CD1c-positive myeloid dendritic cell (primary cell): ENCODE data around the gene PRKCE.
"Not testable (repeated sequence)": the region's sequence is repeated elsewhere in the genome, so short reads cannot be mapped to it uniquely, and the experiment has no call there.

Source experiments
- DNase-seq: peaks from one replicate; pipeline ENCODE4 v3.0.0-alpha.2; 2016; ENCODE audit errors: extremely low spot score

PRKCE gene

DNA sequence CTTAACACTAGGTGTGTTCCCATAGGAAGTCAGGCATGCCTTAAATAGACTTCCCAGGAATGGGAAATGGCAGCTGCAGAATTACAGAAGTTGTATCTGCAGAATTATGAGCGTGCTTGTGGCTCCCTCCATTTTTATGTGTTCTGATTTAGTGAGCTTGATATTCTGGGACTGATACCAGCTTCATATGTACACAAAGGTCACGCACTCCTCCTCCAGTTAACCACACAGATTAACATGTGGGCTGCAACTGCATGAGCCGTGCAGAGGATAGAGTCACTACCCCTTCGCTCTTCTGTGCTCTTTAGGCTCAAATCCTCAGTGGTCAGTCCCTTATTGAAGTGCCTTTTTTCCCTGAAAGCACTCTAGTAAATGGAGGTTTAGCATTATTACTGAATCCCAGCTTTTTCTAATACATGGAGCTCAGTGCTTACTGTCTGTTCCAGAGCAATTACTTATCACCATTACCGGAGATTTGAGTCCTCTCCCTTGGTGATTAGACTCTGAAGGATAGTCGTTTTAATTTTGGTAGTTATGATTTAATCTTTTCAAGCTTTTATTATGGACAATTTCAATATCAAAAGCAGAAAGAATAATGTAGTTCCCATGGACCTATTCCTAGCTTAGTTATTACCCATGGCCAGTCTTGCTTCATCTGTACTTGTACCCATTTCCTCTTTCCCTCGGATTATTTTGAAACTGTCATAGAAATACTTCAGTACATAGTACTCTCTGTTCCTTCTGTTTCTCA lies 238.3 kb downstream of the PRKCE start:
- DNase-seq = peak; percentile 86

DNA sequence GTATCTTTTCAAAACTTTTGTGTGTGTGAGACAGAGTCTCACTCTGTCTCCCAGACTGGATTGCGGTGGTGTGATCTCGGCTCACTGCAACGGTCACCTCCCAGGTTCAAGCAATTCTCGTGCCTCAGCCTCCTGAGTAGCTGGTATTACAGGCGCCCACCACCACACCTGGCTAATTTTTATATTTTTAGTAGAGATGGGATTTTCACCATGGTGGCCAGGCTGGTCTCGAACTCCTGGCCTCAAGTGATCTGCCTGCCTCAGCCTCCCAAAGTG lies 238.8 kb downstream of the PRKCE start:
- DNase-seq = not testable (repeated sequence)

DNA sequence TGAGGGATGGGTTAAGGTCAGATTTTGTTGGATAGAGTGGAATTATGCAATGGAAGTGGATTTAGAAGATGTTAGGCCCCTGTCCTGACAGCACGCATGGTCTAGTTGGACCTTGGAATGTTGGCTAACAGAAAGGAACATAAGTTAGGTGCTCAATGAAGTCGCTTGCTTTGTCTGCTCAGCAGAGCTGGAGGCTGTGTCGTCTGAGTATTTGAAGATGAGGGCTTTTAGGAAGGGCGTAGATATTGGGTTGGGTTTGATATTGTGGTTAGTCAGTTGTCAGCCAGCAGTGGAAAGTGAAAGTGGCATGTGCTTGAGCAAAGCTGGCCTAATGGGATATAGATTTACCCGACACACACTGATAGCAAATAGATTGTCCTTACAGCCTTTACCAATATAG lies 239.3 kb downstream of the PRKCE start:
- peak; percentile 38 for DNase-seq

DNA sequence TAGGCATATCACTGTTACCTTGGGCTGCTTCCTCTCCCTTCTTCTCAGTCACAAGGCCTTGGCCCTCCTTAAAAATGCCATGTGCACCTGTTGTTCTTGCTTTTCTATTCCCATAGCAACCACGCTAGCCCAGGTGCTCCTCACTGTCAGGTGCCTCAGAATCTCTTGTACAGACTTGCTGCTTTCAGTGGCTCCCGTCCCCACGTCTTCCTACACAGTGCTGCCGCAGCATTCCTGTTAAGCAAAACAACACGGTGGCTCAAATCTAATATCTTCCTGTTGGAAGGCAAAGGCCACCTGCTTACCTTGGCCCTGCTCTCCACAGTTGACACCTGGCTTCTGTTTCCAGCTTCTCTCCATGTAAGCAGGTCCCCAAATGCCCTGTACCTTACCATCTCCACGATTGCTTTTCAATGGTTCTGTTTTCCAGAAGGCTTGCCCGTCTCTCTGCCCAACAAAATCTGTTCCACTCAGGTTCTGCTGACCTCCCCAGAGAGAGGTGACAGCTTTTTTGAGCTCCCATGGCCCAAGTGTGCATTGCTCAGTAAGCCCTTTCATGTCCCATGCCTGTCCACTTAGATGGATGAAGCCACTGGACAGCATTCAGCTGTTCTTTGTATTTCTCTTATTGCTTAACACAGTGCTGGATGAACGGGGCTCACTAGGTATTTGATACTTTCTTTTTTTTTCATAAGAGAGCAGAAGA lies 240.4 kb downstream of the PRKCE start:
- DNase-seq = no peak

DNA sequence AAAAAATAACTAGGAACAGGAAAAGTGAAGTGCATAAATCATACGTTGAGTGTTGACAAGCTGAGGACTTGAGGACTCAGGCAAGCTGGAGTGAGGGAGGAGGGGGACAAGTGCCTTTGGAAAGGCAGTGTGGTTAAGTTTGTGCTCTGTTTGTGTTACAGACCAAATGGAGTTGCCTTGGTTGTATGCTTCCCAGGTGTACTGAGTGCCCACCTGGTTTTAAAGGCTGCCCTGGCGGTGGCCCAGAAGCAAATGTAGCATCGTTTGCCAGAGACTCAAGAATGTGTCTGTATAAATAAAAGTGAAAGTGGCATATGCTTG lies 240.9 kb downstream of the PRKCE start:
- DNase-seq = no peak

DNA sequence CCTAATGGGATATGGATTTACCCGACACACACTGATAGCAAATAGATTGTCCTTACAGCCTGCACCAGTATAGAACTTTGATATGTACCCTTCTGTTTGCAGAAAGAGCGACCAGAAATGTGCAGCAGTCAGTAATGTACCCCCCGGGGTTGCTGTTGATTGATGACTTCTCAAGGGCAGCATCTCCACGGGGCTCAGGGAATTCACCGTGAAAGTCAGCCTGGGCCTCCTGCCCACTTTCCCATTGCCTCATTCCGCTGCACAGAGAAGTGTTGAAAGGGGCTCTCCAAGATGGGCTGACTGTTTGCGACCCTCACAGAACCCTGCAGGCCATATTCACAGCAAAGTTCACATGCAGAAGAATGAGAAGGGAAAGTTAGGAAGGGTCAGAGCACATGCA lies 241.3 kb downstream of the PRKCE start:
- peak; percentile 29 for DNase-seq

DNA sequence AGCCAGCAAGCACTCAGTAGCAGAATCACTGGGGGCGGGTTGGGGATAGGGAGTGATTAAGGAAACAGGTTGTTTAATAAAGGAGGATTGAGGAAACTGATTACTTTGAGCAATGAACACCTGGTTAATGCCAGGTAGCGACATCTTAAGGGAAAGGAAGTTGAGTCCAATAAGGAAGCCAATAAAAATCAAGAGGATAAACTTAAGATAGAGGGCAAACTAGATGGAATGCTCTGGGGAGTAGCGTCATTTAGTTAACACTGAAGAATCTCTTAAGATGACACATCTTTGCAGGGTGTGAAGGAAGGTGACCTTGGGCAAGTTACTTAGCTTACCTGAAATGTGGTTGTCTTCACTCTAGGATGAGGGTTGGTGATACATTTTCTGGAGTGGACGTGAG lies 242.7 kb downstream of the PRKCE start:
- DNase-seq = no peak

DNA sequence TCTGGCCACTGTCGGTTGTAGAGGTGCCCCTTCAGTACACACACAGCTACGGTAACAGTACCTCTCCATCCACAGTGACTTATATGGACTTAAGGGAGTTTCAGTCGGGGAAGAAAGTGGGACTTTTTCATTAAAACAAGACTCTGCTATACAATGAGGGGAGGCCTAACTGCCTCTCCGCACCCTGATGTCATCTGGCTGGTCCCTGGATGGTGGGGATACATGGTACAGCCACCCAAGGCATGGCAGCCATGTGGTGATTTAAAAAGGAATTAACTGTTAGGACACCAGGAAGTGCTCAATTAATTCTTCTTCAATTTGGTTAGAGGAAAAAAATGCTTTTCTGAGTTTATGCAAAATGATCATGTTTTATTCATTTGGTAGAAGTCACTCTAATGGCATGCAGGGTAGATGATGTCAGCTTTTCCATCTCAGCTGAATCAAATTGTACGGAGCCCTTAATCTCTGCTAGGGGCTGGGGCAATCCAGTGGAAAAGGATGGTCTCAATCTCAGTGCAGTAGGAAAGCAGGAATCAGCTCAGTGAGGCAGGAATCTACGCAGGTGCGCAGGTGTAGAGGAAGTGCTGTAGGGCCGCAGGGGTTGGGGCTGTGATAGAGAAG lies 243.9 kb downstream of the PRKCE start:
- DNase-seq = no peak

DNA sequence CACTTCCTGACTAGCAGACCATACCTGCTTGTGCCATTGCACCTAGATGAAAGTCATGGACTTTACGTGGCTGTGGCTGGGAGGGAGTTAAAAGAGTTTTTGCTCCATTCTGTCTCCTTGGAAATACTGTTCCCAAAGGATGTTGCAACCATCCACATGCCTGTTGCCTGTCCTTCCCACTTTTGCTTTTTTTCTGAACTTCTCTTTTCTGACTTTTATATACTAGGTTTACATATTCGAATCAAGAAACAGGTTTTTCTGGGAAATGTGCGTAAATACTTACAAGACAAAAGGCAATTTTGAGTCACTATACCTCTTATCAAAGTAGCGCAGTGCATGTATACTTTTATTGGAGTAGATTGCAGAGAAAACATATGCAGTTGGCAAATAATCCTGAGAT lies 244.8 kb downstream of the PRKCE start:
- peak; percentile 52 for DNase-seq

DNA sequence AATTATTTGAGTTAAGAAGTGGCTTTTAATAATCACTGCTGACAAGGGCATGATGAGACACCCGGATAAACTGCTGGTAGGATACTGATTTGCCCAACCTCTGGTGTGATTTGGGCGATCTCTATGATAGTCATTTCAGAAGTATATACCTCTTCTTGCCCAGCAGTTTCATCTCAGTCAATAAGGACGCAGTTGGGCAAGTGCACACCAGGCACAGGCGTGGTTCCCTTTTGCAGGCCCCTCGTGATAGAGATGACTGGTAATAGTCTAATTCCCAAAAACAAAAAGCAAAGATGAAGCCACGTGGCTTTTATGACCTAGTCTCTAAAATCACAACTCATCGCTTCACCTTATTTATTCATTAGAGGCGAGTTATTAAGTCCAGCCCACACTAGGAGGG lies 246.4 kb downstream of the PRKCE start:
- DNase-seq = peak; percentile 84

DNA sequence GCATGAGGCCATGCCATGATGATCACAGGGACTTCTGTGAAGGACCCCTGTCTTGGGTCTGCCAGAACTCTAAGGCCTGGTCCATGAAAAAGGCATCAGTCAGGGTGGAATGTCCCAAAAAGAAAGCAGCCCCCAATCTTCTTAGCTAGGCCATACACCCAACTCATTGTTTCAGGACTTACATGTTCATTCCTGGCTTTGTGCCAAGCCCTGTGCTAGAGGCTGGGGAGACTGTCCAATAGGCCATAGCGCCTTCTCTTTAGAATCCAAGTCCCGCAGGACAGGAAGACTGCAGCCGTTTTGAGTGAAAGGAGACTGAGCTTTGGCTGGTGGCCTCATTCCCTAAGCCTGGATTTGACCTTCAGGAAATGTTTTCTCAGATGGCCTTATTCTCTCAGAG lies 247.3 kb downstream of the PRKCE start:
- DNase-seq = no peak

DNA sequence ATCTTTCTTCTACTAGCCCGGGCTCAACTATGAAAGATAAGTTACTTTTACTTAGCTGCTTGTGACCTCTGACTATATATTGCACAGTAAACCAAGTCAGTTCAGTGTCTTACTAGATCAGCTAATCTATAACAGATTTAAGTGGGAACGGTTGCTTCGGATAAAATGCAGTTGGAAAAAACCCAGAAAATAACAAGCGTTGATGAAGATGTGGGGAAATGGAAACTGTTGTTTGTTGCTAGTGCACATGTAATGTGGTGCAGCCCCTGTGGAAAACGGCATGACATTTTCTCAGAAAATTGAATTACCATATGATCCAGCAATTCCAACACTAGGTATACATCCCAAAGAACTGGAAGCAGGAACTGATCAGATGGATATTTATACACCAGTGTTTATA lies 248.5 kb downstream of the PRKCE start:
- DNase-seq = no peak

DNA sequence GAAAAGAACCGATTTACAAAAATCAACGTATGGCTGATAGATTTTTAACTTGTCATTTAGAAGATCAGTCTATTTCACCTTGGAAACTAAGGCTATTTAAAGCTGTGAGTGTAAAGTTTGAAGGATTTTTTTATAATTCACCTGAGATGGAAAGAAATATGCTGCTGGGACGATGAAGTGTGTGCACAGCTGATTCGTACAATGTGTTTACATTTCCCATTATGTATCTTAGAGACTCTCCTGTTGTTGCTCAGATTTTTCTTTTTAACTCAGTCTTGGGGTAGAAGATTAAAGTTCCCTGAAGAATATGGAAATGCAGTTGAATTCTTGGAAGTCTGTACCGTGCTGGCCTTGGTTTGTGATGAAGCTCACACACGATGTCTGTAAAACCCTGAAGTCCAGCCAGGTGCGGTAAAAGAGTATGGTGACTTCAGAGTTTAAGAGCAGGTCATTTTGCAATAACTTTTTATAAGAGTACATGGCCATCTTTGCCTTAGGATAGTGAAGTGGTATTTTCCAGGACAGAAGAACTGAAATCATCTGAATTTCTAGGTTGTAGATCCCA lies 250.1 kb downstream of the PRKCE start:
- DNase-seq = no peak

DNA sequence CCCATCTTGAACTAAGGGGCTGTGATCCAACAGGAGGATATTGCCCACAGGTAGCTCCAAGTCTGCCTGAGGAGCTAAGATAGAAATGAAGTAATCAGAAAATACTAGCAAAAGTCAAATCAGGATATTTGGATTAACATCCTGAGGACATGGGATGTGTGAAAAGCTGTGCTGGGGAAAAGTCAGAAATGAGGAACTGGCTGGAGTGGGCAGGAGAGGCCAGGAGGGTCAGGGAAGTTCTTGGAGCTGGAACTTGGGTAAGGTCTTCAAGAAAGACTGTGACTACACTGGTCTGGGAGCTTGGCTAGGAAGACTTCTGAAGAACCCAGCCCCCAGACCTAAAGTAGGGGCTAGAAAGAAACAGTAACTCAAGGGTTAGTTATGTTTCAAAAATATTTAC lies 250.9 kb downstream of the PRKCE start:
- peak; percentile 53 for DNase-seq

DNA sequence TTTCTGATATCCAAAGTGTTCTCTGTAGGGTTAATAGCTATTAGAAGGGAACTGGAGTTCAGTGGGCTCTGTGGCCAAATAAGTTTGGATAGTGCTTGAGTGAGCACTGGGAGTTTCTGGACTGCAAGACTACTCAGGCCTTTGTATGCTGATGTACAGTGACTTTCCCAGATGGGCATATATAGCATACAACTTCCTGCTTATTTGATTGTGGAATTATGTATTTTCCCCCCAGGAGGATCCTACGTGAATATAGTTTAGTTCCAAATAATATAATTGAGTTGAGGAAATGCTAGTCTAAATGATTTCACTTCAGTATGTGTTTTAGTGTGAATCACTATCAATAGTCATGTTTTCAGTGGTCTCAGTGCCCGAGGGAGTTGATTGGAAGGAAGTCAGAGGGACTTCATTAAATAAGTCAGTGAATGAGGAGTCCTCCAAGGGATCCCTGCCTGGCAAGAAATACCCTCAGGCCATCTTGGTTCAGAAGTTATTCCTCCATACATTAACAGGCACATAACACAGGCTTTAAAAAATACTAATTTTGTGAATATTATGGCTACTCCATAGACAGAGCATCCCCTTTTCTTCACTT lies 251.4 kb downstream of the PRKCE start:
- DNase-seq = no peak

DNA sequence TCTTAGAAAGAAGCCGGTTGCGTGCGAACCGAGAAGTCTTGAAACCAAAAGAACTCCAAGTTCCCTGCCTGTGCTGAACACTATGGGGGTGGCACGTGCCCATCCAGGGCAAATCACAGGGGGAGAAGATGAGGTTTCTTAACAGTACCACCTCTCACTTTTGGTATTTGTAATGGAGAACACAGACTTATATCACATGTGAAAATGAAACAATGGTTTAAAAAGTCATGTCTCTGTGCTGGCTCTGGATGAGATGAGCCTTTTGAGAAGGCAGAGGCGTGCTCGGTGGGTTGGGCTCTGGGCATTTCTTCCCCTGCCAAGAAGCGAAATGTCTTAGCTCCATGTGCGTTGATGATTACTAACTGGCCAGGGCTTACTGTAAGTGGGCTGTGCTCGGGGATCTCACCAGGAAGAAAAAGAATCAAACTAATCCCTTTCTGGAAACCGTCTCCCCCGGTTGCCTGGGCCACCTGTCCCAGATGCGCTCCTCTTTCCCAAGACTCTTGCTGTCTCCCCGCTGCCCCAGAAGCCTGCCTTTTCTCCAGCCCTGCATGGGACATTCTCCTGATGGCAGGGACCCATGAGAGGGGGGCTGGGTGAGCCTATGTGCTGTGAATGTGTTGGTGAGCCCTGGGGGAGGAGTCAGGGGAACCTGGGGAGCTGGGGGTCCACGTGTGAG lies 252.9 kb downstream of the PRKCE start:
- no peak for DNase-seq

DNA sequence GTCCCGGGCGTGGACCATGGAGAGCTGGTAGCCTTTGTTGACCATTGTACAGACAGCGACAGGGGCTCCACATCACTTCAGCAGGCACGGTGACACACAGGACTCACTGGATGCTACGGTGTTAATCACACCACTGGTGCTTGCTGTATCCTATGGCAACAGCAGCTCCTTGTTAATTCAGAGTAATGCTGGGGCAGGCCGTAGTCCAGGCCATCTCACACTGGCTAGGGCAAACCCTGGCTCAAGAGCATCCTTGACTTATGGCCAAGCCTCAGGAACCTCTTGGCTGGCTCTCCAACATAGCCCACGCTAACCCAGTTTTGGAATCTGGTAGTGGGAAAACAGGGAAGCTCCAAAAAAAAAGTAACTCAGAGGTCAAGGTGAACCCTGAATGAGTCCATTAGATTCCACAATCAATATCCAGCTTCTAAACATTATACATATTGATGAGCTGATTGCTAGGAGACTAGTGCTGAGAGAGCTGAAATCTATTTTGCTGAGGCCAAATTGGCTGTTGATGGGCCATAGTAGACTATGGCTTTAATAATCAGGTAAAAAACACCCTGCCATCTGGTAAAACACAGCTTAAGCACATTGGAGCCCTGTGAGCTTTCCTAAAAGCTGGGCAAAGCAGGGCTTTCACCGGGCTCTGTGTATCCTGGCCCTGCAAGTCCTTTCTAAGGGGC lies 253.6 kb downstream of the PRKCE start:
- no peak for DNase-seq

DNA sequence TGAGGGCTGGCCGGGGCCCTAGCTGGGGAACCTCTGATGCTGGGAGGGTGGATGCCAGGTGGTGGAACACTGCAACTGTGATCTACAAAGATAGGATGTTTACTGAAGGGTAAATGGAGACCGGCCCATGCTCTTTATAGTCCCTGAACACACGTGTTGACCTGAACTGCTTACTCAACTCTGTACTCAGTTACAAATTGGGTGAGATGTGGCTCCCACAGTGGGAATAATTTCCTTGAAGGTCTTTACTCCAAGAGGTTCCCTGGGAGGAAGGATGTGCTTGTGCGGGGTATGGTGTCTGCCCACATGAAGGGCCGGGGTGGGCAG lies 254.1 kb downstream of the PRKCE start:
- no peak for DNase-seq

DNA sequence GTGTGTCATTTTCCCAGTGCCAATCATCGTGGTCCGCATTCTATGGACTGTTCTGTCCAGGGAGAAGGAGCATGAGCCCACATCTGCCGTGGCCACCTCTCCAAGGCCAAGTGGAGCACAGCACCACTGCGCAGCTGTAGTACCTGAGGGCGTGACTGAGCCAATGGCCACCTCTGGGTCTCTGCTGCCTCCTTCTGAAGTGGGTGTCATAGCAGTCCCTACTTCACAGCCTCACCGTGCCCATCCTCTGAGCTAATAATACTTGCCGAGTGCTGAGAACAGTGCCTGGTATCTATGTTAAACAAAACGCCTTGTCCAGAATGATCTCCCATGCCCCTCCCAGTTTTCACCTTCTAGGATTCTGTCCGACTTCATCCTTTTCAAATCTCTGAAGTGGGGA lies 256.1 kb downstream of the PRKCE start:
- no peak for DNase-seq

DNA sequence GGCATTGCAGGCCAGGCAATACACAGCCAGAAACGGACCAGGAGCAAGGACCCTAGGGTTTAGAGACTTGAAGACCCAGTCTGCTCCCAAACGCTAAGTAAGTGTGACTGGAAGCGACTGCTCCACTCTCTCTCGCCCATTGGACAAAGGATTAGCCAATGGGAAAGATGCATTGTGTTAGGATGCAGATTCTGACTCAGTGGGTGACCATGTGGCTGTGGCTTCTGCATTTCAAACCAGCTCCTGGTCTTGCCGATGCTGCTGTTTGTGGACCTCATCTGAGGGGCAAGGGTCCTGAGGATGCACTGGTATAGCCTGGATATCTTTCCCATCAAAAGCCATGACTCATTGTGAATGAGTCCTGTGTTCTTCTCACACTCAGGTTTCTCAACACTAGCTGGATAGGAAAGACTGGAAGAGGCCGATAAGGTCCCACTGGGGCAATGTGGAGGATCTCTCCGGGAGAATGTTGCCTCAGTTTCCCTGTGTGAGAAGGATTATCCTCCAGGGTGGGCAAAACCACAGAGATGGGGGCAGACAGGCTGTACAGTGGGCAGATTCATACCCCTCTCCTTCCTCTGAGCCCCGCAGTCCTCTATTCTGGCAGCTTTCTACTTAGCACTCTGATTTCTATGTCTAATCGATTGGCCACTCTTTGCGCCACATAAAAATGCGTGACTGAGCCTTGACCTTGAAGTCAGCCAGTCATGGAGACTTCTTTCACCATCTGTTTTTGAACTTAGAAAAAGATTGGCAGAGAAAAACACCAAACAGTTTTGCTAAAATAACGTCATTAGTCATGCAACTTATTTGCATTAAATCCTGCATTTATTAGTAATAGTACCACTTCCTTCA lies 257.1 kb downstream of the PRKCE start:
- DNase-seq = no peak

DNA sequence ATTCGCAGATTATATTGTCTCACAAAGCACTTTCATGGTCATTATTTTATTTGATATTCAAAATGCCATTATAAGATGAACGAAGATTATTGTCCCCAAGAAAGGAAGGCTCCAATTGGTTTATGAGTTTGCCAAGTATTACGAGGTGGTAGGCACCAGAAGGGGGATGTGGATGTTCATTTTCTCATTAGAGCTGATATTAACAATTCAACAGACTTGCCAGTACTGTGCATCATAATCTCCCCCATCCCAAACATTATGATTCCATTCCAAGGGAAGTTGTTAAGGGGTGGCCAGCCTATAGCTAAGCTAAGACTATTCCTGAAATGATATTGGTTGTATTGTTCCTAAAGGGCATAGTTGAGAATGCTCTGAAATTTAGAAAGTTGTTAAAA lies 257.7 kb downstream of the PRKCE start:
- no peak for DNase-seq
